ENCODE measurements around the gene IFI44L. TPM values are rescaled to one million over a fixed set of nuclear protein-coding genes. Genes with fewer than 3 reads are reported as not detected.

The IFI44L gene
- total RNA-seq, 4 donors from 2014 or later = 1.8 to 5.5 (median 3.3) TPM; not detected in 1

- DNase-seq = no peak
- H3K4me1 ChIP-seq = peaks cover 0 to 13% (median 0%) of the 10 kb centered on the region in 4 donors
- no peaks in the 10 kb centered on the region for H3K36me3 ChIP-seq
- in situ Hi-C loops (cut with MboI; ENCODE audit: low pct_ligation_motif_present in 1 of 4, low pct_unique_long_range_greater_than_20kb in 1 of 4, low sequenced_read_pairs in 3 of 4) = no loop called here
- intact Hi-C loops (cut with DNase I; ENCODE audit: low total_unique reads) = no loop called here
- peaks cover 0 to 4% of the 10 kb centered on the region in 2 donors for H3K9me3 ChIP-seq
- H3K4me3 ChIP-seq = no peak overlapping the region
- H3K27ac ChIP-seq = no peak overlapping the region
- no peaks in the 10 kb centered on the region for H3K27me3 ChIP-seq
- 56 to 69% methylated on average over 1 of the region's 1 CpG for WGBS, 2 donors (ENCODE audit: low coverage in 1 of 2)
- TF ChIP-seq CTCF (IDR thresholded peaks at IDR 0.05) (no peak), POLR2A (IDR thresholded peaks at IDR 0.05) (no peak), EP300 (IDR thresholded peaks at IDR 0.05; ENCODE audit: low read depth) (no peak), POLR2AphosphoS5 (IDR thresholded peaks at IDR 0.05) (no peak)
Observed at GRCh38 chr1:78645723-78646122, 25.5 kb downstream of the IFI44L start.

DNA sequence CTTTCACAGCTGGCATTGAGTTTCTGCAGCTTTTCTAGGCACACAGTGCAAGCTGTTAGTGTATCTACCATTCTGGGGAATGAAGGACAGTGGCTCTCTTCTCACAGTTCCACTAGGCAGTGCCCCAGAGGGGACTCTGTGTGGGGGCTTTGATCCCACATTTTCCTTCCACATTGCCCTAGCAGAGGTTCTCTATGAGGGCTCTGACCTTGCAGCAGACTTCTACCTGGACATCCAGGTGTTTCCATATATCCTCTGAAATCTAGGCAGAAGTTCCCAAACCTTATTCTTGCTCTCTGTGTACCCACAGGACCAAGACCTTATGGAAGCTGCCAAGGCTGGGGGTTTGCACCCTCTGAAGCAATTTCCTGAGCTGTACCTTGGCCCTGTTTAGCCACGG lies 27.0 kb downstream of the IFI44L start:
- intact Hi-C loops (cut with DNase I; ENCODE audit: low total_unique reads) (no loop called here), in situ Hi-C loops (cut with MboI; ENCODE audit: low pct_ligation_motif_present in 1 of 4, low pct_unique_long_range_greater_than_20kb in 1 of 4, low sequenced_read_pairs in 3 of 4) (no loop called here)
- DNase-seq = no peak
- no peak overlapping the region for H3K4me3 ChIP-seq
- 85% methylated on average over 1 of the region's 1 CpG; no CpG with 5 or more reads in 1 of the 2 donors for WGBS, 2 donors (ENCODE audit: low coverage in 1 of 2)
- no peaks in the 10 kb centered on the region for H3K27me3 ChIP-seq
- H3K27ac ChIP-seq = no peak overlapping the region
- TF ChIP-seq EP300 (IDR thresholded peaks at IDR 0.05; ENCODE audit: low read depth) (no peak), POLR2AphosphoS5 (IDR thresholded peaks at IDR 0.05) (no peak), CTCF (IDR thresholded peaks at IDR 0.05) (no peak), POLR2A (IDR thresholded peaks at IDR 0.05) (no peak)
- peaks cover 0 to 4% of the 10 kb centered on the region in 2 donors for H3K9me3 ChIP-seq
- peaks cover 0 to 17% (median 0%) of the 10 kb centered on the region in 4 donors for H3K4me1 ChIP-seq
- H3K36me3 ChIP-seq = no peaks in the 10 kb centered on the region

GRCh38 chr1:78649628-78650027 lies 29.4 kb downstream of the IFI44L start, which contains the start of gene IFI44:
TSS of gene IFI44 (plus strand) at chr1:78649831. CDS start at chr1:78650196, 365 bp downstream.
- Histone ChIP-seq H3K27me3 (no peaks in the 10 kb centered on the region), H3K9me3 (no peaks in the 10 kb centered on the region), H3K4me3 (peak within 1 kb of the TSS in 3 of 4 donors; percentile 13 to 38 (median 26)), H3K36me3 (no peaks in the 10 kb centered on the region), H3K27ac (peak within 1 kb of the TSS; percentile 38 to 70 (median 58)), H3K4me1 (peaks cover 0 to 21% (median 0%) of the 10 kb centered on the region in 4 donors)
- peak; percentile 49 to 61 (median 51) for TF ChIP-seq POLR2AphosphoS5 (IDR thresholded peaks at IDR 0.05)
- no peak for TF ChIP-seq EP300 (IDR thresholded peaks at IDR 0.05; ENCODE audit: low read depth)
- TF ChIP-seq CTCF (IDR thresholded peaks at IDR 0.05) = no peak
- peak; percentile 34 for TF ChIP-seq POLR2A (IDR thresholded peaks at IDR 0.05)
- intact Hi-C loops (cut with DNase I; ENCODE audit: low total_unique reads) = no loop called here
- DNase-seq = peak; percentile 79
- in situ Hi-C loops (cut with MboI; ENCODE audit: low pct_ligation_motif_present in 1 of 4, low pct_unique_long_range_greater_than_20kb in 1 of 4, low sequenced_read_pairs in 3 of 4) = no loop called here

GRCh38 chr1:78650114-78650660 lies 29.9 kb downstream of the IFI44L start:
- H3K4me3 ChIP-seq = peak overlapping the region in 3 of 4 donors; percentile 13 to 38 (median 26)
- H3K36me3 ChIP-seq = no peaks in the 10 kb centered on the region
- DNase-seq = no peak
- no peaks in the 10 kb centered on the region for H3K9me3 ChIP-seq
- TF ChIP-seq POLR2A (IDR thresholded peaks at IDR 0.05) = no peak
- no peak for TF ChIP-seq CTCF (IDR thresholded peaks at IDR 0.05)
- no peak for TF ChIP-seq EP300 (IDR thresholded peaks at IDR 0.05; ENCODE audit: low read depth)
- TF ChIP-seq POLR2AphosphoS5 (IDR thresholded peaks at IDR 0.05) = no peak
- H3K4me1 ChIP-seq = peaks cover 0 to 21% (median 0%) of the 10 kb centered on the region in 4 donors
- H3K27me3 ChIP-seq = no peaks in the 10 kb centered on the region
- in situ Hi-C loops (cut with MboI; ENCODE audit: low pct_ligation_motif_present in 1 of 4, low pct_unique_long_range_greater_than_20kb in 1 of 4, low sequenced_read_pairs in 3 of 4) (no loop called here), intact Hi-C loops (cut with DNase I; ENCODE audit: low total_unique reads) (no loop called here)
- peak overlapping the region; percentile 38 to 70 (median 58) for H3K27ac ChIP-seq
- WGBS, 2 donors (ENCODE audit: low coverage in 1 of 2) = 65 to 80% methylated on average over 6 of the region's 6 CpGs
